NCI-H774 (cell line): ENCODE measurements around the gene MTREX.

Experiments
- DNase-seq: peaks from one replicate; lab custom pipeline; 2025; lab: John Stamatoyannopoulos, UW

Gene MTREX

GRCh38 chr5:55429221-55429612 lies 121.4 kb downstream of the MTREX start:
- DNase-seq: no peak

- peak; percentile 8 for DNase-seq
These were observed 121.9 kb downstream of the MTREX start for GRCh38 chr5:55429613-55430253.

GRCh38 chr5:55432549-55432948 lies 124.8 kb downstream of the MTREX start:
- DNase-seq: no peak

- DNase-seq: no peak
These were observed 129.7 kb downstream of the MTREX start for GRCh38 chr5:55437452-55437851.

- DNase-seq: no peak
These were observed 130.0 kb downstream of the MTREX start for GRCh38 chr5:55437859-55438206.

GRCh38 chr5:55438998-55439397 lies 131.2 kb downstream of the MTREX start:
- DNase-seq: no peak

- DNase-seq: no peak
These were observed 132.4 kb downstream of the MTREX start for GRCh38 chr5:55440188-55440646.

GRCh38 chr5:55441107-55441771 lies 133.4 kb downstream of the MTREX start:
- DNase-seq: no peak

GRCh38 chr5:55441954-55442353 lies 134.2 kb downstream of the MTREX start:
- DNase-seq: no peak

GRCh38 chr5:55445791-55446190 lies 138.0 kb downstream of the MTREX start:
- no peak for DNase-seq

GRCh38 chr5:55446640-55447351 lies 139.0 kb downstream of the MTREX start:
- no peak for DNase-seq

- DNase-seq: no peak
These were observed 142.4 kb downstream of the MTREX start for GRCh38 chr5:55450050-55450765.

- no peak for DNase-seq
These were observed 144.2 kb downstream of the MTREX start for GRCh38 chr5:55451976-55452375.

GRCh38 chr5:55453211-55453610 lies 145.4 kb downstream of the MTREX start:
- DNase-seq: no peak

GRCh38 chr5:55454282-55454681 lies 146.5 kb downstream of the MTREX start:
- DNase-seq: no peak

GRCh38 chr5:55456216-55456895 lies 148.6 kb downstream of the MTREX start:
- DNase-seq: no peak

GRCh38 chr5:55459572-55459971 lies 151.8 kb downstream of the MTREX start:
- DNase-seq: no peak

- DNase-seq: no peak
These were observed 155.8 kb downstream of the MTREX start for GRCh38 chr5:55463613-55464012.

GRCh38 chr5:55467862-55468551 lies 160.2 kb downstream of the MTREX start:
- peak; percentile 27 for DNase-seq

GRCh38 chr5:55469839-55470238 lies 162.1 kb downstream of the MTREX start:
- no peak for DNase-seq

GRCh38 chr5:55470282-55470681 lies 162.5 kb downstream of the MTREX start:
- no peak for DNase-seq
